CD14-positive monocyte (primary cell): ENCODE results near the gene RFX2. TPM values are rescaled to one million over a fixed set of nuclear protein-coding genes. Genes with fewer than 3 reads are reported as not detected.
A peak's percentile ranks its signal among the peaks of the same experiment; 100 is the strongest.

Source experiments
- DNase-seq, 3 donors: peaks; one replicate each; pipeline ENCODE4 v3.0.0-alpha.2; 2011 to 2022
- H2AFZ ChIP-seq: 2 replicates; pipeline ENCODE4 v1.6.0; 2012; ENCODE audit warnings: mild to moderate bottlenecking, low read depth, low read length, inconsistent platforms; ENCODE audit not compliant: insufficient read depth, poor library complexity, severe bottlenecking
- H3K27ac ChIP-seq, 2 donors: 1 replicate in 1 of 2; 2 replicates in 1 of 2; pipeline ENCODE4 v1.5.1; 2012 to 2013; ENCODE audit warnings: low read length in 2 of 2, control low read depth in 1 of 2, inconsistent platforms in 1 of 2, low read depth in 1 of 2, mild to moderate bottlenecking in 1 of 2
- H3K27me3 ChIP-seq, 2 donors: one replicate each; pipeline versions ENCODE4 v1.6.0 to v1.6.1; 2011 to 2013; ENCODE audit warnings: low read length in 2 of 2; ENCODE audit not compliant: control insufficient read depth in 2 of 2, insufficient read depth in 2 of 2
- H3K36me3 ChIP-seq, 2 donors: replicated peaks in 1 of 2; 1 replicate in 1 of 2; 2 replicates in 1 of 2; pipeline versions ENCODE4 v1.5.1 to v1.6.1; 2012 to 2013; ENCODE audit warnings: low read length in 2 of 2, control low read depth in 1 of 2, inconsistent platforms in 1 of 2, mild to moderate bottlenecking in 1 of 2; ENCODE audit not compliant: insufficient read depth in 2 of 2, control insufficient read depth in 1 of 2
- H3K4me1 ChIP-seq, 2 donors: 1 replicate in 1 of 2; 2 replicates in 1 of 2; pipeline versions ENCODE4 v1.5.1 to v1.6.1; 2012 to 2013; ENCODE audit warnings: low read length in 2 of 2, control low read depth in 1 of 2, inconsistent platforms in 1 of 2, mild to moderate bottlenecking in 1 of 2, moderate library complexity in 1 of 2; ENCODE audit not compliant: insufficient read depth in 2 of 2, control insufficient read depth in 1 of 2
- H3K4me2 ChIP-seq: replicated peaks from 2 replicates; pipeline ENCODE3; 2012; ENCODE audit warnings: low read length, moderate library complexity, mild to moderate bottlenecking; ENCODE audit not compliant: poor library complexity, severe bottlenecking; ENCODE audit errors: extremely low read depth
- H3K4me3 ChIP-seq, 3 experiments: fragments of 200-600 bp in 1 of 3; sonication (generic) in 1 of 3; replicated peaks in 1 of 3; 1 replicate in 2 of 3; 2 replicates in 1 of 3; pipeline ENCODE4 v1.5.1; 2011 to 2013; ENCODE audit warnings: low read length in 3 of 3, mild to moderate bottlenecking in 3 of 3, control low read depth in 2 of 3, low read depth in 2 of 3, inconsistent platforms in 1 of 3, moderate library complexity in 1 of 3
- H3K79me2 ChIP-seq: 2 replicates; pipeline ENCODE4 v1.6.0; 2012; ENCODE audit warnings: mild to moderate bottlenecking, control low read depth, inconsistent platforms, low read length, moderate library complexity; ENCODE audit not compliant: insufficient read depth
- H3K9ac ChIP-seq: 2 replicates; pipeline ENCODE4 v1.6.0; 2017; ENCODE audit warnings: low read length, mild to moderate bottlenecking; ENCODE audit not compliant: insufficient read depth, poor library complexity, severe bottlenecking
- H3K9me3 ChIP-seq, 2 donors: replicated peaks in 1 of 2; 1 replicate in 1 of 2; 2 replicates in 1 of 2; pipeline versions ENCODE4 v1.5.1 to v1.6.1; 2012 to 2013; ENCODE audit warnings: low read length in 2 of 2, control low read depth in 1 of 2; ENCODE audit not compliant: control insufficient read depth in 1 of 2, insufficient read depth in 1 of 2
- H4K20me1 ChIP-seq: 2 replicates; pipeline ENCODE4 v1.6.0; 2012; ENCODE audit warnings: mild to moderate bottlenecking, low read length, control low read depth, moderate library complexity; ENCODE audit not compliant: insufficient read depth
- H3K27ac Mint-ChIP-seq, 7 donors: one replicate each; pipeline ENCODE4 v1.8.0; 2020; ENCODE audit warnings: mild to moderate bottlenecking in 7 of 7, mixed read lengths in 7 of 7, moderate library complexity in 6 of 7, inconsistent platforms in 2 of 7
- H3K27me3 Mint-ChIP-seq, 3 donors: one replicate each; pipeline ENCODE4 v1.8.0; 2021 to 2022; ENCODE audit warnings: low read depth in 3 of 3, mild to moderate bottlenecking in 3 of 3, mixed read lengths in 3 of 3, moderate library complexity in 3 of 3, inconsistent platforms in 1 of 3
- H3K36me3 Mint-ChIP-seq, 2 donors: one replicate each; pipeline ENCODE4 v1.8.0; 2020; ENCODE audit warnings: mixed read lengths in 2 of 2, inconsistent platforms in 1 of 2, mild to moderate bottlenecking in 1 of 2
- H3K4me1 Mint-ChIP-seq: one replicate; pipeline ENCODE4 v1.8.0; 2020; ENCODE audit warnings: mild to moderate bottlenecking, mixed read lengths
- H3K4me3 Mint-ChIP-seq, 2 donors: one replicate each; pipeline ENCODE4 v1.8.0; 2020; ENCODE audit warnings: mild to moderate bottlenecking in 2 of 2, mixed read lengths in 2 of 2, moderate library complexity in 1 of 2
- H3K9me3 Mint-ChIP-seq, 7 donors: one replicate each; pipeline ENCODE4 v1.8.0; 2020 to 2022; ENCODE audit warnings: mixed read lengths in 7 of 7, mild to moderate bottlenecking in 6 of 7, moderate library complexity in 6 of 7, inconsistent platforms in 2 of 7
- WGBS: methylation state at CpG from one replicate; pipeline ENCODE4 v1.1.5; 2013; ENCODE audit warnings: missing lambda C conversion rate; ENCODE audit not compliant: insufficient coverage; 5-methylcytosine and 5-hydroxymethylcytosine counted together
- intact Hi-C, 2 donors: fragments of 100-400 bp; cut with micrococcal nuclease; formaldehyde crosslinking; loops; one replicate each; pipeline versions ENCODE4 v1.15.0 to v1.15.1; 2023
- polyA plus RNA-seq, 3 donors: library from polyadenylated mRNA; depleted of rRNA in 1 of 3; unstranded in 2 of 3; stranded (reverse) in 1 of 3; fragments of 300-500 nt in 2 of 3; fragments of >200 nt in 1 of 3; fragmentation: Illumina TruSeq in 2 of 3; gene quantifications; 1 replicate in 2 of 3; 2 replicates in 1 of 3; pipeline ENCODE4 v1.2.3, GENCODE V29; 2012 to 2021
- TF ChIP-seq, protein P1 (sequence below): fragments of 200-600 bp; IDR thresholded peaks from one replicate; pipeline ENCODE4 v1.8.0; 2022; ENCODE audit warnings: antibody characterized with exemption, mild to moderate bottlenecking

Gene RFX2
- polyA plus RNA-seq, 3 donors = 5.7 to 12.9 (median 8.7) TPM

DNA sequence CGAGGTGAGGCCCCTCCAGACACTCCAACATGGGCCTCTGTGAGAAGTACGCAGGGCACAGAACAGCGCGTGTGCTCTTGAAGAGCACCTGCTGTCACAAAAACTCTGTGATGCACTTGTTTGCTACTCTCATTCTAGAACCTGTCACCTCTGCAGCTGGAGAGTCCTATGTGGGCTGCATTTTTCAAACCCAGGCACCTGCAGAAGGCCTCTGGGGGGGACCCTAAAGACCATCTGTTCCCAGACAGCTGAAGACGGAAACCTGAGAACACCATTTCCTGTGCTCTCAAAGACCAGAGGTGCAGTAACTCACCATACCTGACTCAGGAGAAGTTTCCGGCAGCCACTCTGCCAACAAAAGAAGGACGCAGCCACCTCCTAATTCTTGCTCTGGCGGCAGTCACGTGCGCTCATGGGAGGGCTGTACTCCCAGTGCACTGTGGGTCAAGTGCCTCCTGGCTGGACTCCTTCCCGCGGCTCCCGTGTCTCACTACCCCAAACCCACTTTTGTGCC, 160.5 kb downstream of the RFX2 start:
- Mint-ChIP-seq H3K27me3 (peaks cover 0 to 6% (median 0%) of the 10 kb centered on the region in 3 donors), H3K36me3 (peaks cover 32% of the 10 kb centered on the region in 2 donors), H3K4me1 (peaks cover 78% of the 10 kb centered on the region), H3K4me3 (no peak overlapping the region), H3K27ac (peak overlapping the region in 2 of 7 donors; percentile 10 to 63), H3K9me3 (no peaks in the 10 kb centered on the region)
- peaks cover 83% of the 10 kb centered on the region for H3K79me2 ChIP-seq
- H3K27me3 ChIP-seq = no peaks in the 10 kb centered on the region
- H3K9ac ChIP-seq = no peak overlapping the region
- no peak for DNase-seq
- H3K9me3 ChIP-seq = no peaks in the 10 kb centered on the region
- H3K36me3 ChIP-seq = peaks cover 13 to 28% of the 10 kb centered on the region in 2 donors
- H3K4me2 ChIP-seq = no peak overlapping the region
- intact Hi-C loops = no loop called here
- peaks cover 59% of the 10 kb centered on the region for H4K20me1 ChIP-seq
- TF ChIP-seq, protein P1, sequence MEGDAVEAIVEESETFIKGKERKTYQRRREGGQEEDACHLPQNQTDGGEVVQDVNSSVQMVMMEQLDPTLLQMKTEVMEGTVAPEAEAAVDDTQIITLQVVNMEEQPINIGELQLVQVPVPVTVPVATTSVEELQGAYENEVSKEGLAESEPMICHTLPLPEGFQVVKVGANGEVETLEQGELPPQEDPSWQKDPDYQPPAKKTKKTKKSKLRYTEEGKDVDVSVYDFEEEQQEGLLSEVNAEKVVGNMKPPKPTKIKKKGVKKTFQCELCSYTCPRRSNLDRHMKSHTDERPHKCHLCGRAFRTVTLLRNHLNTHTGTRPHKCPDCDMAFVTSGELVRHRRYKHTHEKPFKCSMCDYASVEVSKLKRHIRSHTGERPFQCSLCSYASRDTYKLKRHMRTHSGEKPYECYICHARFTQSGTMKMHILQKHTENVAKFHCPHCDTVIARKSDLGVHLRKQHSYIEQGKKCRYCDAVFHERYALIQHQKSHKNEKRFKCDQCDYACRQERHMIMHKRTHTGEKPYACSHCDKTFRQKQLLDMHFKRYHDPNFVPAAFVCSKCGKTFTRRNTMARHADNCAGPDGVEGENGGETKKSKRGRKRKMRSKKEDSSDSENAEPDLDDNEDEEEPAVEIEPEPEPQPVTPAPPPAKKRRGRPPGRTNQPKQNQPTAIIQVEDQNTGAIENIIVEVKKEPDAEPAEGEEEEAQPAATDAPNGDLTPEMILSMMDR = no peak
- H2AFZ ChIP-seq = no peak overlapping the region
- H3K27ac ChIP-seq = peak overlapping the region in 1 of 2 donors; percentile 12
- peaks cover 68% of the 10 kb centered on the region in 2 donors for H3K4me1 ChIP-seq
- 84% methylated on average over 13 of the region's 13 CpGs for WGBS
- no peak overlapping the region for H3K4me3 ChIP-seq

DNA sequence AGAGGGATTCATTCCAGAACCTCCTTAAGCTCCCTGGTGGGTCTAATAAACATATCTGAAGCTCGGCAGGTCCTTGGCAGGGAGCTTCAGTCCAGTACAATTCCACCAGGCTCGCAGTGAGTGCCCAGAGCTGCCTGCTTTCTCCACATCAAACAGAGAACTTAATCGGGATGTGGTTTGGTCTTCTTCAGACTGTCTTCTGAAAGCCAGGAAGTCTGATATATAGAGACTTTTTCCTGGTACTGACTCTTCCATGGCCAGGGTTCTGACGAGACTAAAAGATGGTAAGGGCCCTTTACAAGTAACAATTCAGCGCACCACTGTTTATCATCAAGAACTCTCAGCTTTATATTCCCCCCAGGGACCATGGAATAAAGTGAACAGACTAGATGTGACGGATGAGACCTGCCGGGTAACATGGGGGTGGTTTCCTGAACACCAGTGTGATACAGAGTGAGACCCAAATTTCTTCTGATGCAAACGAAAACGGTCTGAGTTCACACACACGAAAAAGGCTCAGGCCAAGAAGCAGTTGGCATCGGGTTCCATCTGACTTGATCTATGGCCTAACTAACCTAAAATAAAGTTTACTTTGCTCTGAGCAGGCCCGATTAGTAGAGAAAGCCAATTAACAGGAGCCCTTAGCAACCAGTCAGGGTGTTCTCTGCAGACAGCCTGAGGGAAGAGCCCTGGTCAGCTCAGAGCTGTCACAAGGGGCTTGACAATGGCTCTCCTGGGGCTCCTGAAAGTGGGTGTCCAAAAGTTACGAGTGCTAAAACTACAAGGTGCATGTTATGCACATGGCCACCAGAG, 161.3 kb downstream of the RFX2 start:
- no peak for DNase-seq
- H2AFZ ChIP-seq = no peak overlapping the region
- H3K27me3 ChIP-seq = no peaks in the 10 kb centered on the region
- peaks cover 31 to 33% of the 10 kb centered on the region in 2 donors for H3K36me3 Mint-ChIP-seq
- peaks cover 83% of the 10 kb centered on the region for H3K79me2 ChIP-seq
- H3K4me3 Mint-ChIP-seq = no peak overlapping the region
- no peaks in the 10 kb centered on the region for H3K9me3 Mint-ChIP-seq
- peak overlapping the region; percentile 90 to 93 for H3K27ac ChIP-seq
- H3K4me1 ChIP-seq = peaks cover 60 to 61% of the 10 kb centered on the region in 2 donors
- 85% methylated on average over 4 of the region's 13 CpGs for WGBS
- H3K4me2 ChIP-seq = no peak overlapping the region
- no peaks in the 10 kb centered on the region for H3K9me3 ChIP-seq
- H4K20me1 ChIP-seq = peaks cover 58% of the 10 kb centered on the region
- H3K4me1 Mint-ChIP-seq = peaks cover 69% of the 10 kb centered on the region
- peaks cover 0 to 7% (median 0%) of the 10 kb centered on the region in 3 donors for H3K27me3 Mint-ChIP-seq
- TF ChIP-seq, protein P1 = no peak
- peak overlapping the region; percentile 25 for H3K9ac ChIP-seq
- no peak overlapping the region for H3K4me3 ChIP-seq
- peaks cover 13 to 31% of the 10 kb centered on the region in 2 donors for H3K36me3 ChIP-seq
- H3K27ac Mint-ChIP-seq = peak overlapping the region; percentile 96 to 98 (median 96)
- intact Hi-C loops = no loop called here
